GM23338 (cell line): Measurements from ENCODE around the gene TRPM2. TPM values are rescaled to one million over a fixed set of nuclear protein-coding genes. Genes with fewer than 3 reads are reported as not detected.

Experiments
- ATAC-seq: fragments of 200-7000 bp; cut with Tn5 transposase; 3 replicates; pipeline ENCODE4 v1.9.1; 2020
- DNase-seq: peaks from one replicate; pipeline ENCODE4 v3.0.0-alpha.2; 2015; ENCODE audit warnings: low spot score
- H2AFZ ChIP-seq: fragments of 200-600 bp; sonication (generic); 2 replicates; pipeline ENCODE4 v1.8.0; 2016; ENCODE audit warnings: antibody characterized with exemption, mild to moderate bottlenecking, moderate library complexity
- H3F3A ChIP-seq: fragments of 200-600 bp; sonication (generic); replicated peaks from 2 replicates; pipeline ENCODE4 v1.8.0; 2017; ENCODE audit warnings: antibody characterized with exemption, mixed run types, low read depth
- H3K27ac ChIP-seq: fragments of 200-600 bp; sonication (generic); 2 replicates; pipeline ENCODE4 v1.6.1; 2016; ENCODE audit warnings: low read depth
- H3K27me3 ChIP-seq: fragments of 200-600 bp; sonication (generic); 2 replicates; pipeline ENCODE4 v1.8.0; 2016; ENCODE audit warnings: mild to moderate bottlenecking, mixed run types, moderate library complexity; ENCODE audit not compliant: insufficient read depth
- H3K36me3 ChIP-seq: fragments of 200-600 bp; sonication (generic); 2 replicates; pipeline ENCODE4 v1.8.0; 2016; ENCODE audit warnings: mild to moderate bottlenecking; ENCODE audit not compliant: insufficient read depth
- H3K4me1 ChIP-seq: fragments of 200-600 bp; sonication (generic); 2 replicates; pipeline ENCODE4 v1.8.0; 2016; ENCODE audit warnings: mild to moderate bottlenecking, moderate library complexity; ENCODE audit not compliant: insufficient read depth
- H3K4me2 ChIP-seq: fragments of 200-600 bp; sonication (generic); 2 replicates; pipeline ENCODE4 v1.7.1; 2017; ENCODE audit warnings: mixed run types
- H3K4me3 ChIP-seq: fragments of 200-600 bp; sonication (generic); 2 replicates; pipeline ENCODE4 v1.6.1; 2016; ENCODE audit warnings: mixed run types
- H3K79me2 ChIP-seq: fragments of 200-600 bp; sonication (generic); replicated peaks from 2 replicates; pipeline ENCODE4 v1.8.0; 2017; ENCODE audit warnings: mild to moderate bottlenecking; ENCODE audit not compliant: insufficient read depth
- H3K9me2 ChIP-seq: fragments of 200-600 bp; sonication (generic); 2 replicates; pipeline ENCODE4 v1.8.0; 2017; ENCODE audit not compliant: insufficient read depth
- H4K20me1 ChIP-seq: fragments of 200-600 bp; sonication (generic); replicated peaks from 2 replicates; pipeline ENCODE4 v1.8.0; 2017; ENCODE audit warnings: mild to moderate bottlenecking; ENCODE audit not compliant: insufficient read depth
- H3K27ac Mint-ChIP-seq: 2 replicates; pipeline ENCODE4 v1.8.0; 2020; ENCODE audit warnings: inconsistent platforms, mild to moderate bottlenecking, moderate library complexity, mixed read lengths
- H3K27me3 Mint-ChIP-seq: 3 replicates; pipeline ENCODE4 v1.8.0; 2022; ENCODE audit warnings: low read depth, mild to moderate bottlenecking, moderate library complexity, mixed read lengths, inconsistent platforms; ENCODE audit not compliant: insufficient read depth, poor library complexity
- H3K36me3 Mint-ChIP-seq: 3 replicates; pipeline ENCODE4 v1.8.0; 2021; ENCODE audit warnings: low read depth, mild to moderate bottlenecking, inconsistent platforms, moderate library complexity, mixed read lengths
- H3K4me1 Mint-ChIP-seq: 3 replicates; pipeline ENCODE4 v1.8.0; 2020; ENCODE audit warnings: mild to moderate bottlenecking, inconsistent platforms, mixed read lengths
- H3K4me3 Mint-ChIP-seq: 3 replicates; pipeline ENCODE4 v1.8.0; 2021; ENCODE audit warnings: moderate library complexity, mild to moderate bottlenecking, inconsistent platforms, mixed read lengths
- H3K9me3 Mint-ChIP-seq: 3 replicates; pipeline ENCODE4 v1.8.0; 2020; ENCODE audit warnings: moderate library complexity, mild to moderate bottlenecking, inconsistent platforms, mixed read lengths
- EZH2 ChIP-seq: fragments of 200-600 bp; sonication (generic); IDR thresholded peaks from one replicate; pipeline ENCODE4 v1.8.0; 2017; ENCODE audit warnings: antibody characterized with exemption, mild to moderate bottlenecking, low read depth; ENCODE audit not compliant: unreplicated experiment
- EZH2phosphoT487 ChIP-seq: fragments of 200-600 bp; sonication (generic); IDR thresholded peaks from one replicate; pipeline ENCODE4 v1.8.1; 2018; ENCODE audit warnings: antibody characterized with exemption; ENCODE audit not compliant: unreplicated experiment
- REST ChIP-seq: IDR thresholded peaks from one replicate; pipeline ENCODE4 v1.6.1; 2018; ENCODE audit warnings: antibody characterized with exemption; ENCODE audit not compliant: unreplicated experiment
- ZNF114 ChIP-seq: fragments of 250-450 bp; sonication (Bioruptor Pico); IDR thresholded peaks from 2 replicates; pipeline ENCODE4 v1.5.0; 2020; ENCODE audit warnings: mild to moderate bottlenecking, moderate library complexity
- ZNF331 ChIP-seq: fragments of 250-450 bp; sonication (Bioruptor Pico); IDR thresholded peaks from 2 replicates; pipeline ENCODE4 v1.5.0; 2020; ENCODE audit warnings: low read depth, mild to moderate bottlenecking, moderate library complexity
- ZNF462 ChIP-seq: fragments of 250-450 bp; sonication (Bioruptor Pico); IDR thresholded peaks from 2 replicates; pipeline ENCODE4 v1.5.0; 2020; ENCODE audit warnings: mild to moderate bottlenecking, moderate library complexity
- polyA plus RNA-seq: library from polyadenylated mRNA; unstranded; fragments of >200 nt; fragmentation: Nextera tagmentation; extraction: Ambion mirVana; gene quantifications from 2 replicates; pipeline ENCODE4 v1.2.1, GENCODE V29; 2016
- total RNA-seq: library from RNA; depleted of rRNA; stranded (reverse); fragments of >200 nt; shearing (Covaris generic); gene quantifications from 2 replicates; pipeline ENCODE4 v1.2.3, GENCODE V29; 2014
- TF ChIP-seq, protein P1 (sequence below): IDR thresholded peaks from 2 replicates; pipeline ENCODE4 v1.6.1; 2016; ENCODE audit warnings: antibody characterized with exemption

TRPM2 gene
- total and polyA plus RNA-seq, 2 experiments from 2014 or later, result 0.53 to 0.83 TPM

DNA sequence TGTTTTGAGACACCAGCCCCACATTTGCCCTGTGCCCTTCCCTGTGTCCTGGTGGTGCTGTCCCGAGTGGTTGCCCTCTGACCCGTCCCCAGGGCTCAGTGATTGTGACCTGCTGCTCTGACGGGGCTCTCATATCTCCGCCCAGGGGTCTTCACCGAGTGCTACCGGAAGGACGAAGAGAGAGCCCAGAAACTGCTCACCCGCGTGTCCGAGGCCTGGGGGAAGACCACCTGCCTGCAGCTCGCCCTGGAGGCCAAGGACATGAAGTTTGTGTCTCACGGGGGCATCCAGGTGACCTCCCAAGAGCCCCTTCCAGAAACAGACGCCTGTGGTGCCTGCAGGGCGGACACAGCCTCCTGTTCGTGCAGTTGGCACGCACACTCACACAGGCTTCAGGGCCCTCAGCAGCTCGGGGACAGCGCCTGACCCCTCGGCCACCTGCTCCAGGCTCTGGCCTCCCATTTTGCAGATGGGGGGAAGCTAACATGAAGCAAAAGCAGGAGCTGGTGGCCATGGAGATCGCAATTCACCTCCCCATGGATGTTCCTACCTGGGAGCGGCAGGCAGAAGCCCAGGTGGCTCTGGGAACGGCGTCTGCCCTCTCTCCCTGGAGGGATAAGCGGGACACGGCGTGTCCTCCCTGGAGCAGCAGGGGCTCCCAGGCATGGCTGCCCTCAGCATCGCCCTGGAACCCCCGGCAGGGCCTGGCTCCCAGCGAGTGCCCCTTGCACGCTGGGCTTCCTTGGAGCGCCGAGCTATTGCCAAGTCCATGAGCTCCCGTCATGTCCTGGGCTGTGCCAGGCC, 45.9 kb downstream of the TRPM2 start (continued):
- no peak for TF ChIP-seq REST

- Mint-ChIP-seq H3K27ac (no peak overlapping the region), H3K27me3 (peaks cover 4% of the 10 kb centered on the region), H3K36me3 (no peaks in the 10 kb centered on the region; the same call in 2 of the 3 replicates), H3K9me3 (no peaks in the 10 kb centered on the region; the same call in 1 of the 3 replicates), H3K4me1 (no peaks in the 10 kb centered on the region), H3K4me3 (no peak overlapping the region)
- Histone ChIP-seq H3K4me1 (no peaks in the 10 kb centered on the region), H3K27me3 (no peaks in the 10 kb centered on the region), H4K20me1 (no peaks in the 10 kb centered on the region), H3K9me2 (0 out of 2 replicates have a peak, but pooled peaks cover 6% of the 10 kb centered on the region), H3K79me2 (no peaks in the 10 kb centered on the region), H2AFZ (no peak overlapping the region), H3K27ac (no peak overlapping the region), H3K36me3 (no peaks in the 10 kb centered on the region), H3K4me3 (no peak overlapping the region), H3F3A (peaks cover 12% of the 10 kb centered on the region), H3K4me2 (no peak overlapping the region)
- no peak for TF ChIP-seq ZNF114 (CRISPR knock-in tag)
- TF ChIP-seq REST, result no peak
- TF ChIP-seq EZH2phosphoT487, result no peak
- TF ChIP-seq, protein P1, sequence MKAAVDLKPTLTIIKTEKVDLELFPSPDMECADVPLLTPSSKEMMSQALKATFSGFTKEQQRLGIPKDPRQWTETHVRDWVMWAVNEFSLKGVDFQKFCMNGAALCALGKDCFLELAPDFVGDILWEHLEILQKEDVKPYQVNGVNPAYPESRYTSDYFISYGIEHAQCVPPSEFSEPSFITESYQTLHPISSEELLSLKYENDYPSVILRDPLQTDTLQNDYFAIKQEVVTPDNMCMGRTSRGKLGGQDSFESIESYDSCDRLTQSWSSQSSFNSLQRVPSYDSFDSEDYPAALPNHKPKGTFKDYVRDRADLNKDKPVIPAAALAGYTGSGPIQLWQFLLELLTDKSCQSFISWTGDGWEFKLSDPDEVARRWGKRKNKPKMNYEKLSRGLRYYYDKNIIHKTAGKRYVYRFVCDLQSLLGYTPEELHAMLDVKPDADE, result no peak
- no peak for TF ChIP-seq ZNF331 (CRISPR knock-in tag)
- no peak for TF ChIP-seq EZH2
- TF ChIP-seq ZNF462 (CRISPR knock-in tag), result no peak
- DNase-seq (no peak), ATAC-seq (no peak)
Observed at GRCh38 chr21:44399955-44400790, 46.8 kb downstream of the TRPM2 start.
